H1 (cell line): ENCODE measurements around the gene KIAA0040. TPM values are rescaled to one million over a fixed set of nuclear protein-coding genes. Genes with fewer than 3 reads are reported as not detected.

Experiments
- CTCF ChIA-PET: fragments of 300-600 bp; sonication (Branson Sonifier 250); formaldehyde crosslinking; loops from one replicate; lab custom pipeline; 2021; ENCODE audit not compliant: partially characterized antibody; lab: Charles Lee
- POLR2A ChIA-PET: fragments of 300-600 bp; sonication (Branson Sonifier 250); formaldehyde crosslinking; loops from one replicate; lab custom pipeline; 2021; ENCODE audit warnings: inconsistent platforms; ENCODE audit not compliant: partially characterized antibody; lab: Charles Lee
- DNase-seq, 2 experiments: peaks; one replicate each; pipeline versions ENCODE4 v3.0.0 to v3.0.0-alpha.2; 2010 to 2022; ENCODE audit warnings: low spot score in 2 of 2, low read depth in 1 of 2, mixed read lengths in 1 of 2
- FAIRE-seq: peaks from 2 replicates; lab custom pipeline; 2011; peaks lifted over from hg19 to GRCh38; lab: Jason Lieb, UNC
- H2AFZ ChIP-seq: 2 replicates; pipeline ENCODE4 v1.8.1; 2012; ENCODE audit warnings: low read length, inconsistent platforms
- H2AK5ac ChIP-seq: 2 replicates; pipeline ENCODE4 v1.6.1; 2013; ENCODE audit warnings: low read depth, low read length
- H2BK120ac ChIP-seq: replicated peaks from 2 replicates; pipeline ENCODE3; 2013; ENCODE audit warnings: low read depth, low read length, inconsistent platforms
- H2BK12ac ChIP-seq: 2 replicates; pipeline ENCODE4 v1.6.1; 2013; ENCODE audit warnings: low read depth, low read length
- H2BK15ac ChIP-seq: 2 replicates; pipeline ENCODE4 v1.6.1; 2013; ENCODE audit warnings: low read length
- H2BK20ac ChIP-seq: 2 replicates; pipeline ENCODE4 v1.6.1; 2013; ENCODE audit warnings: low read length
- H2BK5ac ChIP-seq: 2 replicates; pipeline ENCODE4 v1.6.1; 2013; ENCODE audit warnings: low read depth, low read length
- H3K14ac ChIP-seq: 2 replicates; pipeline ENCODE4 v1.6.1; 2013; ENCODE audit warnings: inconsistent platforms; ENCODE audit not compliant: insufficient read length
- H3K18ac ChIP-seq: 2 replicates; pipeline ENCODE4 v1.6.1; 2013; ENCODE audit warnings: low read length; ENCODE audit errors: extremely low read depth
- H3K23ac ChIP-seq: 2 replicates; pipeline ENCODE4 v1.6.1; 2013; ENCODE audit warnings: inconsistent platforms; ENCODE audit not compliant: insufficient read length
- H3K23me2 ChIP-seq: 2 replicates; pipeline ENCODE4 v1.6.1; 2013; ENCODE audit warnings: low read depth, low read length
- H3K27ac ChIP-seq: 2 replicates; pipeline ENCODE4 v1.6.1; 2011; ENCODE audit warnings: low read depth, low read length, inconsistent platforms
- H3K27me3 ChIP-seq, 4 experiments: replicated peaks in 1 of 4; 1 replicate in 1 of 4; 2 replicates in 3 of 4; pipeline versions ENCODE4 v1.6.1 to v1.8.1; 2011 to 2013; ENCODE audit warnings: low read length in 3 of 4, mild to moderate bottlenecking in 3 of 4, inconsistent platforms in 2 of 4, mixed read lengths in 2 of 4, moderate library complexity in 1 of 4; ENCODE audit not compliant: control insufficient read depth in 3 of 4, insufficient read depth in 3 of 4; ENCODE audit errors: extremely low read depth in 1 of 4
- H3K36me3 ChIP-seq, 4 experiments: 2 replicates each; pipeline versions ENCODE4 v1.6.1 to v1.8.1; 2011 to 2013; ENCODE audit warnings: mild to moderate bottlenecking in 4 of 4, low read length in 3 of 4, moderate library complexity in 2 of 4, control low read depth in 1 of 4, inconsistent platforms in 1 of 4; ENCODE audit not compliant: insufficient read depth in 4 of 4, control insufficient read depth in 2 of 4
- H3K4ac ChIP-seq: replicated peaks from 2 replicates; pipeline ENCODE3; 2013; ENCODE audit warnings: low read length, low read depth, mixed read lengths, inconsistent platforms; ENCODE audit not compliant: insufficient read length
- H3K4me1 ChIP-seq, 4 experiments: replicated peaks in 1 of 4; 1 replicate in 1 of 4; 2 replicates in 3 of 4; pipeline versions ENCODE4 v1.6.1 to v1.8.1; 2011 to 2013; ENCODE audit warnings: low read length in 3 of 4, inconsistent platforms in 2 of 4, mixed read lengths in 1 of 4; ENCODE audit not compliant: insufficient read depth in 4 of 4, control insufficient read depth in 3 of 4
- H3K4me2 ChIP-seq, 2 experiments: 2 replicates each; pipeline versions ENCODE4 v1.6.1 to v1.8.1; 2011 to 2013; ENCODE audit warnings: low read depth in 2 of 2, low read length in 2 of 2, control low read depth in 1 of 2, inconsistent platforms in 1 of 2, mild to moderate bottlenecking in 1 of 2; ENCODE audit not compliant: insufficient read depth in 1 of 2
- H3K4me3 ChIP-seq, 4 experiments: fragments of 200-600, 300-600 bp in 1 of 4; sonication (generic), shearing (Covaris generic), sonication (Bioruptor Twin) in 1 of 4; 2 replicates each; pipeline versions ENCODE4 v1.5.1 to v1.8.1; 2011 to 2016; ENCODE audit warnings: low read length in 4 of 4, low read depth in 3 of 4, control low read depth in 2 of 4, inconsistent platforms in 2 of 4, mild to moderate bottlenecking in 2 of 4, mixed read lengths in 1 of 4, moderate library complexity in 1 of 4; ENCODE audit not compliant: insufficient read depth in 2 of 4; ENCODE audit errors: extremely low read depth in 1 of 4
- H3K56ac ChIP-seq: replicated peaks from 2 replicates; pipeline ENCODE3; 2013; ENCODE audit warnings: low read depth, mild to moderate bottlenecking, mixed read lengths, low read length, inconsistent platforms; ENCODE audit not compliant: insufficient read length
- H3K79me1 ChIP-seq: 2 replicates; pipeline ENCODE4 v1.6.1; 2013; ENCODE audit warnings: low read depth, low read length, control low read depth
- H3K79me2 ChIP-seq, 2 experiments: 2 replicates each; pipeline versions ENCODE4 v1.6.1 to v1.8.1; 2012 to 2013; ENCODE audit warnings: low read length in 2 of 2, mild to moderate bottlenecking in 2 of 2, inconsistent platforms in 1 of 2; ENCODE audit not compliant: insufficient read depth in 2 of 2, control insufficient read depth in 1 of 2
- H3K9ac ChIP-seq, 4 experiments: replicated peaks in 1 of 4; 1 replicate in 1 of 4; 2 replicates in 3 of 4; pipeline versions ENCODE4 v1.6.1 to v1.8.1; 2011 to 2013; ENCODE audit warnings: low read depth in 3 of 4, low read length in 3 of 4, control low read depth in 2 of 4, mild to moderate bottlenecking in 2 of 4, moderate library complexity in 2 of 4, inconsistent platforms in 1 of 4; ENCODE audit errors: extremely low read depth in 1 of 4
- H3K9me3 ChIP-seq, 2 experiments: 2 replicates each; pipeline versions ENCODE4 v1.6.1 to v1.8.1; 2012 to 2013; ENCODE audit warnings: mild to moderate bottlenecking in 2 of 2, moderate library complexity in 2 of 2, control low read depth in 1 of 2, inconsistent platforms in 1 of 2, low read depth in 1 of 2, low read length in 1 of 2, mixed read lengths in 1 of 2; ENCODE audit not compliant: insufficient read depth in 2 of 2
- H4K20me1 ChIP-seq, 2 experiments: replicated peaks in 1 of 2; 2 replicates each; pipeline versions ENCODE3 to v1.8.1; 2011 to 2013; ENCODE audit warnings: inconsistent platforms in 2 of 2, low read length in 2 of 2, mild to moderate bottlenecking in 1 of 2; ENCODE audit not compliant: insufficient read depth in 2 of 2, control insufficient read depth in 1 of 2
- H4K5ac ChIP-seq: 2 replicates; pipeline ENCODE4 v1.6.1; 2013; ENCODE audit warnings: low read length, low read depth, mixed read lengths, inconsistent platforms; ENCODE audit not compliant: insufficient read length
- H4K8ac ChIP-seq: 2 replicates; pipeline ENCODE4 v1.8.0; 2013; ENCODE audit warnings: mild to moderate bottlenecking, moderate library complexity, low read length, inconsistent platforms; ENCODE audit not compliant: insufficient read depth; ENCODE audit errors: extremely low read depth
- H4K91ac ChIP-seq: replicated peaks from 2 replicates; pipeline ENCODE3; 2013; ENCODE audit warnings: low read length, mixed read lengths, inconsistent platforms; ENCODE audit not compliant: insufficient read length
- EP300 ChIP-seq, 2 experiments: IDR thresholded peaks; 1 replicate in 1 of 2; 2 replicates in 1 of 2; pipeline ENCODE4 v1.6.1; 2011 to 2012; ENCODE audit warnings: low read depth in 2 of 2, low read length in 2 of 2, mild to moderate bottlenecking in 2 of 2, borderline replicate concordance in 1 of 2, inconsistent platforms in 1 of 2, moderate library complexity in 1 of 2
- NANOG ChIP-seq: IDR thresholded peaks from 2 replicates; pipeline ENCODE4 v1.6.1; 2011; ENCODE audit warnings: low read length, low read depth, mild to moderate bottlenecking, inconsistent platforms; ENCODE audit not compliant: insufficient read depth, poor library complexity, severe bottlenecking
- RFX5 ChIP-seq: IDR thresholded peaks from 2 replicates; pipeline ENCODE4 v1.6.1; 2011; ENCODE audit warnings: low read depth, low read length, improper control_type of control experiment, borderline replicate concordance
- SIN3A ChIP-seq, 2 experiments: IDR thresholded peaks in 1 of 2; conservative IDR thresholded peaks in 1 of 2; 2 replicates each; pipeline ENCODE4 v1.6.1; 2011 to 2012; ENCODE audit warnings: low read length in 2 of 2, improper control_type of control experiment in 1 of 2, low read depth in 1 of 2, mild to moderate bottlenecking in 1 of 2
- SUZ12 ChIP-seq: fragments of 200-600 bp; sonication (generic); IDR thresholded peaks from 2 replicates; pipeline ENCODE4 v1.6.1; 2012; ENCODE audit warnings: mild to moderate bottlenecking, inconsistent platforms, low read length, moderate library complexity, mixed read lengths
- WGBS, 2 experiments: shearing (Covaris generic) in 1 of 2; methylation state at CpG; one replicate each; pipeline versions ENCODE4 v1.1.6 to v1.1.7; 2013 to 2015; ENCODE audit warnings: low lambda C conversion rate in 2 of 2, mixed read lengths in 2 of 2, inconsistent platforms in 1 of 2, low coverage in 1 of 2, missing lambda C conversion rate in 1 of 2; ENCODE audit not compliant: insufficient replicate concordance in 2 of 2, insufficient coverage in 1 of 2, insufficient read length in 1 of 2; ENCODE audit errors: extremely low coverage in 1 of 2, missing lambda C conversion rate in 1 of 2; 5-methylcytosine and 5-hydroxymethylcytosine counted together
- polyA plus RNA-seq, 7 experiments: library from polyadenylated mRNA; depleted of rRNA in 3 of 7; stranded (reverse) in 5 of 7; unstranded in 2 of 7; fragments of >200 nt in 5 of 7; fragments of 200-250 nt in 2 of 7; gene quantifications; 1 replicate in 5 of 7; 2 replicates in 1 of 7; 4 replicates in 1 of 7; pipeline versions ENCODE4 v1.2.1 to v1.2.3, GENCODE V29; 2011 to 2013; ENCODE audit warnings: missing spikeins in 2 of 7, mixed read lengths in 2 of 7
- total RNA-seq: library from RNA; stranded (reverse); fragmentation: NEBNext Ultra II Directional; extraction: Animal tissue kit (Norgen Biotek cat#: 25700); gene quantifications from 2 replicates; pipeline ENCODE4 v1.2.1, GENCODE V29; 2021
- TF ChIP-seq, protein P1 (sequence below): IDR thresholded peaks from 2 replicates; pipeline ENCODE4 v1.6.1; 2012; ENCODE audit warnings: inconsistent platforms

Gene KIAA0040
- total and polyA plus RNA-seq, 2 of the 8 experiments (the other 6 are each of a cell fraction or from before 2014, with no cell fraction given), result 11.0 to 14.1 TPM

DNA sequence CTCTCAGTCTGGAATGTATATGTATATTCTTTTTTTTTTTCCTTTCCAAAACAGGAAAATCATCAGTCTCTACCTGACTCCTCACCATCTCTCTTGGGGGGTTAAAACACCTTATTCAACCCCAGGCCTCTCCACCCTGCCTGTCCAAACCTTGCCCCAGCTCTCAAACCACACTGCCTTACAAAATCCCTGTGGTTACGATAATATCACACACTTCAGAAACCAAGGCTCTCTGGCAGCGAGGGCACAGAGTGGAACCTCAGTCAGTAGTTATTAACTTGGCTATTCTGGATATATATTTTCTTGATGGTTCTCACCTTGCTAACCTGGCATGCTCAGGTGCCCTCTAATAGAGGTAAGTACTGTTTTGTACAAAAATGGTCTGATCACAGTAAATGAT lies 24.7 kb downstream of the KIAA0040 start:
- no peak overlapping the region for H4K91ac ChIP-seq

More for the DNA sequence above, 24.7 kb downstream of the KIAA0040 start:
- TF ChIP-seq NANOG, result no peak
- no peak for TF ChIP-seq EP300 (IDR thresholded peaks at IDR 0.05; ENCODE audit: borderline replicate concordance in 1 of 2, low read depth in 2 of 2, low read length in 2 of 2)
- TF ChIP-seq SUZ12, result no peak
- no peak for TF ChIP-seq RFX5
- no peak for TF ChIP-seq SIN3A (conservative IDR thresholded peaks at IDR 0.05 in 1 of 2, IDR thresholded peaks at IDR 0.05 in 1 of 2; ENCODE audit: low read depth in 1 of 2, low read length in 2 of 2)
- TF ChIP-seq, protein P1, sequence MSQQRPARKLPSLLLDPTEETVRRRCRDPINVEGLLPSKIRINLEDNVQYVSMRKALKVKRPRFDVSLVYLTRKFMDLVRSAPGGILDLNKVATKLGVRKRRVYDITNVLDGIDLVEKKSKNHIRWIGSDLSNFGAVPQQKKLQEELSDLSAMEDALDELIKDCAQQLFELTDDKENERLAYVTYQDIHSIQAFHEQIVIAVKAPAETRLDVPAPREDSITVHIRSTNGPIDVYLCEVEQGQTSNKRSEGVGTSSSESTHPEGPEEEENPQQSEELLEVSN, result no peak
- no peak overlapping the region for H2BK120ac ChIP-seq
- no peak overlapping the region for H3K56ac ChIP-seq
- no peak overlapping the region for H2BK15ac ChIP-seq
- no peak overlapping the region for H3K4me3 ChIP-seq
- no peak overlapping the region for H4K5ac ChIP-seq
- no peak overlapping the region for H3K23ac ChIP-seq
- H3K79me2 ChIP-seq, result no peaks in the 10 kb centered on the region
- FAIRE-seq (no peak), DNase-seq (no peak)
- H3K18ac ChIP-seq, result no peak overlapping the region
- H2BK12ac ChIP-seq, result no peak overlapping the region
- H4K8ac ChIP-seq, result no peak overlapping the region
- H3K36me3 ChIP-seq, result no peaks in the 10 kb centered on the region
- H3K4ac ChIP-seq, result no peak overlapping the region
- H2BK5ac ChIP-seq, result no peak overlapping the region
- no peaks in the 10 kb centered on the region for H3K27me3 ChIP-seq
- ChIA-PET POLR2A (no interaction called here), CTCF (interaction anchor here (0.7 to 2.5 kb wide), 4 partner anchors 13 to 149 kb away, joined by 3 to 12 read pairs (median 6); partner anchors contain the start of gene KIAA0040)
- H2AFZ ChIP-seq, result no peak overlapping the region
- H3K4me2 ChIP-seq, result no peak overlapping the region
- no peaks in the 10 kb centered on the region for H3K4me1 ChIP-seq
- no peak overlapping the region for H3K27ac ChIP-seq
- no peaks in the 10 kb centered on the region for H3K79me1 ChIP-seq
- no peaks in the 10 kb centered on the region for H3K23me2 ChIP-seq
- no peak overlapping the region for H3K9ac ChIP-seq
- H4K20me1 ChIP-seq, result no peaks in the 10 kb centered on the region
- no peak overlapping the region for H2BK20ac ChIP-seq
- no peaks in the 10 kb centered on the region for H3K9me3 ChIP-seq
- no peak overlapping the region for H3K14ac ChIP-seq
- no peak overlapping the region for H2AK5ac ChIP-seq
- WGBS, 2 experiments, result 83% methylated on average over 2 of the region's 2 CpGs; no CpG with 5 or more reads in 1 of the 2 experiments
